SK-N-SH (cell line): ENCODE data around the gene ANKRD1. TPM values are rescaled to one million over a fixed set of nuclear protein-coding genes. Genes with fewer than 3 reads are reported as not detected.

Experiments
- CTCF ChIA-PET: fragments of 300-600, 350-600 bp; formaldehyde crosslinking; extraction: SDS; loops from one replicate; lab custom pipeline; 2021; lab: Yijun Ruan, JAX
- POLR2A ChIA-PET: fragments of 350-600 bp; sonication (Branson Sonifier 250); formaldehyde crosslinking; extraction: SDS; loops from one replicate; lab custom pipeline; 2020; ENCODE audit warnings: antibody characterized with exemption, inconsistent platforms; lab: Yijun Ruan, JAX
- DNase-seq: peaks from one replicate; pipeline ENCODE4 v3.0.0; 2012
- H2AFZ ChIP-seq: fragments of 200-600 bp; sonication (generic); 2 replicates; pipeline ENCODE4 v1.8.1; 2016; ENCODE audit warnings: antibody characterized with exemption, mild to moderate bottlenecking, low read depth
- H3F3A ChIP-seq: fragments of 200-600 bp; sonication (generic); replicated peaks from 2 replicates; pipeline ENCODE3; 2016; ENCODE audit warnings: antibody characterized with exemption, mild to moderate bottlenecking; ENCODE audit not compliant: insufficient read depth
- H3K27ac ChIP-seq, 2 experiments: fragments of 200-500 bp in 1 of 2; fragments of 200-600 bp in 1 of 2; sonication (Bioruptor generic) in 1 of 2; sonication (generic), shearing (Covaris generic) in 1 of 2; 2 replicates each; pipeline versions ENCODE4 v1.5.1 to v1.6.1; 2014 to 2016; ENCODE audit warnings: low read depth in 2 of 2, inconsistent platforms in 1 of 2, low read length in 1 of 2, mild to moderate bottlenecking in 1 of 2, mixed read lengths in 1 of 2
- H3K27me3 ChIP-seq: fragments of 200-600 bp; sonication (generic), shearing (Covaris generic); 2 replicates; pipeline ENCODE4 v1.6.1; 2016; ENCODE audit warnings: mixed run types; ENCODE audit not compliant: insufficient read depth
- H3K36me3 ChIP-seq, 2 experiments: fragments of 200-500 bp in 1 of 2; fragments of 200-600 bp in 1 of 2; sonication (Bioruptor generic) in 1 of 2; sonication (generic) in 1 of 2; replicated peaks in 1 of 2; 2 replicates each; pipeline versions ENCODE3 to v1.5.1; 2014 to 2016; ENCODE audit warnings: low read length in 1 of 2, mild to moderate bottlenecking in 1 of 2; ENCODE audit not compliant: insufficient read depth in 2 of 2, control insufficient read depth in 1 of 2
- H3K4me1 ChIP-seq, 2 experiments: fragments of 200-500 bp in 1 of 2; fragments of 200-600 bp in 1 of 2; sonication (Bioruptor generic) in 1 of 2; sonication (generic), shearing (Covaris generic) in 1 of 2; 2 replicates each; pipeline versions ENCODE4 v1.5.1 to v1.6.1; 2014 to 2016; ENCODE audit warnings: low read depth in 1 of 2, low read length in 1 of 2, mixed run types in 1 of 2; ENCODE audit not compliant: insufficient read depth in 2 of 2, control insufficient read depth in 1 of 2
- H3K4me2 ChIP-seq: fragments of 200-600 bp; sonication (generic), shearing (Covaris generic); 2 replicates; pipeline ENCODE4 v1.6.1; 2017; ENCODE audit warnings: mixed run types
- H3K4me3 ChIP-seq, 2 experiments: fragments of 200-500 bp in 1 of 2; fragments of 200-600 bp in 1 of 2; sonication (Bioruptor generic) in 1 of 2; sonication (generic), shearing (Covaris generic) in 1 of 2; 2 replicates each; pipeline versions ENCODE4 v1.5.1 to v1.8.1; 2014 to 2016; ENCODE audit warnings: low read depth in 2 of 2, inconsistent platforms in 1 of 2, low read length in 1 of 2, mild to moderate bottlenecking in 1 of 2, mixed read lengths in 1 of 2, moderate library complexity in 1 of 2
- H3K79me2 ChIP-seq: fragments of 200-600 bp; sonication (generic); 2 replicates; pipeline ENCODE4 v1.8.1; 2017; ENCODE audit warnings: mild to moderate bottlenecking; ENCODE audit not compliant: insufficient read depth
- H3K9ac ChIP-seq: fragments of 200-600 bp; sonication (generic); 2 replicates; pipeline ENCODE4 v1.6.1; 2017; ENCODE audit warnings: mixed run types
- H3K9me2 ChIP-seq: fragments of 200-600 bp; sonication (generic); 2 replicates; pipeline ENCODE4 v1.6.1; 2017; ENCODE audit warnings: mixed run types
- H3K9me3 ChIP-seq: fragments of 200-600 bp; sonication (generic); 2 replicates; pipeline ENCODE4 v1.6.1; 2017; ENCODE audit warnings: mixed run types, mild to moderate bottlenecking, moderate library complexity
- H4K20me1 ChIP-seq: fragments of 200-600 bp; sonication (generic); 2 replicates; pipeline ENCODE4 v1.6.1; 2017; ENCODE audit warnings: mild to moderate bottlenecking, mixed run types; ENCODE audit not compliant: insufficient read depth
- CHD2 ChIP-seq: fragments of 150-350 bp; IDR thresholded peaks from 2 replicates; pipeline ENCODE4 v1.6.1; 2018; ENCODE audit warnings: low read length; ENCODE audit not compliant: partially characterized antibody
- CTCF ChIP-seq: fragments of 200-600 bp; sonication (generic); IDR thresholded peaks from 2 replicates; pipeline ENCODE4 v1.6.1; 2017; ENCODE audit warnings: antibody characterized with exemption, mild to moderate bottlenecking, moderate library complexity
- ELF1 ChIP-seq: IDR thresholded peaks from 2 replicates; pipeline ENCODE4 v1.4.0; 2012
- EP300 ChIP-seq, 2 experiments: IDR thresholded peaks; 2 replicates each; pipeline versions ENCODE4 v1.4.0 to v1.6.1; 2012; ENCODE audit warnings: borderline replicate concordance in 1 of 2, low read depth in 1 of 2, low read length in 1 of 2
- EZH2phosphoT487 ChIP-seq: fragments of 200-600 bp; sonication (generic); IDR thresholded peaks from 2 replicates; pipeline ENCODE4 v1.6.1; 2017; ENCODE audit warnings: low read depth, mixed run types, mild to moderate bottlenecking, antibody characterized with exemption, moderate library complexity, borderline replicate concordance
- FOSL2 ChIP-seq: IDR thresholded peaks from 2 replicates; pipeline ENCODE4 v1.4.0; 2012; ENCODE audit warnings: low read depth, mild to moderate bottlenecking, moderate library complexity, borderline replicate concordance
- FOXM1 ChIP-seq: IDR thresholded peaks from 2 replicates; pipeline ENCODE4 v1.4.0; 2012; ENCODE audit warnings: low read depth, mild to moderate bottlenecking
- GABPA ChIP-seq: IDR thresholded peaks from 2 replicates; pipeline ENCODE4 v1.4.0; 2012; ENCODE audit warnings: low read depth, mild to moderate bottlenecking
- GATA2 ChIP-seq: sonication (generic); formaldehyde crosslinking; IDR thresholded peaks from 2 replicates; pipeline ENCODE4 v1.5.0; 2020; ENCODE audit warnings: mild to moderate bottlenecking, missing genetic modification reagents
- MEF2A ChIP-seq: IDR thresholded peaks from 2 replicates; pipeline ENCODE4 v1.4.0; 2012; ENCODE audit warnings: low read depth, borderline replicate concordance
- MXI1 ChIP-seq: IDR thresholded peaks from 2 replicates; pipeline ENCODE4 v1.6.1; 2012; ENCODE audit warnings: mild to moderate bottlenecking, low read depth, low read length, improper control_type of control experiment
- NFIC ChIP-seq: IDR thresholded peaks from 2 replicates; pipeline ENCODE4 v1.4.0; 2012; ENCODE audit warnings: borderline replicate concordance
- POLR2AphosphoS5 ChIP-seq: IDR thresholded peaks from 2 replicates; pipeline ENCODE4 v1.6.1; 2012; ENCODE audit warnings: low read depth, low read length
- RCOR1 ChIP-seq: fragments of 150-350 bp; IDR thresholded peaks from 2 replicates; pipeline ENCODE4 v1.6.1; 2017; ENCODE audit warnings: antibody characterized with exemption, low read length
- RFX5 ChIP-seq: IDR thresholded peaks from 2 replicates; pipeline ENCODE4 v1.6.1; 2012; ENCODE audit warnings: mild to moderate bottlenecking, improper control_type of control experiment, low read length
- RXRA ChIP-seq: IDR thresholded peaks from 2 replicates; pipeline ENCODE4 v1.4.0; 2012; ENCODE audit warnings: low read depth, mild to moderate bottlenecking, borderline replicate concordance
- SIN3A ChIP-seq: IDR thresholded peaks from 2 replicates; pipeline ENCODE4 v1.6.1; 2012; ENCODE audit warnings: low read depth, mild to moderate bottlenecking, low read length, moderate library complexity, borderline replicate concordance
- SMC3 ChIP-seq: IDR thresholded peaks from 2 replicates; pipeline ENCODE4 v1.6.1; 2012; ENCODE audit warnings: low read depth, low read length, improper control_type of control experiment
- TAF1 ChIP-seq: IDR thresholded peaks from 2 replicates; pipeline ENCODE4 v1.6.1; 2012; ENCODE audit warnings: low read depth, mild to moderate bottlenecking, low read length, moderate library complexity, borderline replicate concordance
- TCF12 ChIP-seq: IDR thresholded peaks from 2 replicates; pipeline ENCODE4 v1.4.0; 2012
- WGBS: methylation state at CpG from one replicate; pipeline ENCODE4 v1.1.6; 2017; ENCODE audit warnings: low lambda C conversion rate; 5-methylcytosine and 5-hydroxymethylcytosine counted together
- polyA plus RNA-seq, 3 experiments: library from polyadenylated mRNA; depleted of rRNA; stranded (reverse); fragments of >200 nt; gene quantifications; 2 replicates each; pipeline ENCODE4 v1.2.3, GENCODE V29; 2012
- TF ChIP-seq, protein P1 (sequence below): IDR thresholded peaks from 2 replicates; pipeline ENCODE4 v1.4.0; 2012; ENCODE audit warnings: low read depth, borderline replicate concordance
- TF ChIP-seq, protein P2 (sequence below): IDR thresholded peaks from 2 replicates; pipeline ENCODE4 v1.4.0; 2012; ENCODE audit warnings: low read depth, borderline replicate concordance

ANKRD1 gene
- polyA plus RNA-seq, 1 of the 3 experiments (the other 2 are of a cell fraction), result 41.7 TPM

DNA sequence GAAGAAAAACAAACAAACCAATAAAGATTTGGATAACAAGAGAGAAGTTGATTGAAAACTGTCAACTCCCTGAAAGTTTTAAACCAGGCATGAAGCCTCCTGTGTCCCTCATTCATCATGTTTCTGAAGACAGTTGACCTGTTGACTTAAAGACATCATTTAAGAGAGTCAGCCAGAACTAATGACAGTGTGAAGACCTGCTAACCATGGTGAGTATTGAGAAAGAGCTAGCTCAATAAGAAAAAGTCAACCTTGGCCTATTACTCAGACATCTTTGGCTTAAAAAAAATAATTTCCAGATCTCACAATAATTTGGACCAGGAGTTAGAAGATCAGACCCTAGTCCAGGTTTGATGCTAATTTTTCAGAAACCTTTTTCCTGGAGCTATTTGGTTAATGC lies 45.3 kb upstream of the ANKRD1 start:
- H3K4me1 ChIP-seq, result peaks cover 27 to 29% of the 10 kb centered on the region in 2 experiments
- POLR2A ChIA-PET, result no interaction called here

GRCh38 chr10:90965720-90966119 lies 44.8 kb upstream of the ANKRD1 start:
- Histone ChIP-seq H3K27me3 (no peaks in the 10 kb centered on the region), H3K4me1 (peaks cover 29 to 31% of the 10 kb centered on the region in 2 experiments), H3K36me3 (no peaks in the 10 kb centered on the region), H3K4me3 (no peak overlapping the region), H3K9me3 (no peaks in the 10 kb centered on the region), H3K9ac (no peak overlapping the region), H2AFZ (no peak overlapping the region), H4K20me1 (no peaks in the 10 kb centered on the region), H3K79me2 (no peaks in the 10 kb centered on the region), H3K4me2 (no peak overlapping the region), H3K9me2 (no peaks in the 10 kb centered on the region), H3F3A (peaks cover 18% of the 10 kb centered on the region), H3K27ac (peak overlapping the region in 1 of 2 experiments; percentile 93; a peak in 2 of 4 replicates)
- ChIA-PET POLR2A (no interaction called here), CTCF (interaction anchor here (0.8 to 3.2 kb wide), 4 partner anchors 14 to 54 kb away, joined by 3 to 15 read pairs (median 3); no protein-coding TSS in a partner anchor)
- WGBS, result 71% methylated on average over 2 of the region's 2 CpGs
- TF ChIP-seq CHD2 (peak; percentile 52), GABPA (no peak), GATA2 (CRISPR knock-in tag) (peak; percentile 82), FOSL2 (no peak), ELF1 (no peak), RXRA (no peak), NFIC (no peak), MXI1 (peak; percentile 74), RFX5 (no peak), EZH2phosphoT487 (no peak), POLR2AphosphoS5 (no peak), FOXM1 (no peak), TAF1 (no peak), RCOR1 (peak; percentile 71; the same call in 1 of the 2 replicates), SMC3 (no peak), TCF12 (no peak), MEF2A (no peak), EP300 (IDR thresholded peaks at IDR 0.05; ENCODE audit: borderline replicate concordance in 1 of 2, low read depth in 1 of 2, low read length in 1 of 2) (peak in 1 of 2 experiments; percentile 74; a peak in 2 of 4 replicates), CTCF (no peak)
- TF ChIP-seq, protein P1, sequence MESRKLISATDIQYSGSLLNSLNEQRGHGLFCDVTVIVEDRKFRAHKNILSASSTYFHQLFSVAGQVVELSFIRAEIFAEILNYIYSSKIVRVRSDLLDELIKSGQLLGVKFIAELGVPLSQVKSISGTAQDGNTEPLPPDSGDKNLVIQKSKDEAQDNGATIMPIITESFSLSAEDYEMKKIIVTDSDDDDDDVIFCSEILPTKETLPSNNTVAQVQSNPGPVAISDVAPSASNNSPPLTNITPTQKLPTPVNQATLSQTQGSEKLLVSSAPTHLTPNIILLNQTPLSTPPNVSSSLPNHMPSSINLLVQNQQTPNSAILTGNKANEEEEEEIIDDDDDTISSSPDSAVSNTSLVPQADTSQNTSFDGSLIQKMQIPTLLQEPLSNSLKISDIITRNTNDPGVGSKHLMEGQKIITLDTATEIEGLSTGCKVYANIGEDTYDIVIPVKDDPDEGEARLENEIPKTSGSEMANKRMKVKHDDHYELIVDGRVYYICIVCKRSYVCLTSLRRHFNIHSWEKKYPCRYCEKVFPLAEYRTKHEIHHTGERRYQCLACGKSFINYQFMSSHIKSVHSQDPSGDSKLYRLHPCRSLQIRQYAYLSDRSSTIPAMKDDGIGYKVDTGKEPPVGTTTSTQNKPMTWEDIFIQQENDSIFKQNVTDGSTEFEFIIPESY, result no peak
- TF ChIP-seq, protein P2, sequence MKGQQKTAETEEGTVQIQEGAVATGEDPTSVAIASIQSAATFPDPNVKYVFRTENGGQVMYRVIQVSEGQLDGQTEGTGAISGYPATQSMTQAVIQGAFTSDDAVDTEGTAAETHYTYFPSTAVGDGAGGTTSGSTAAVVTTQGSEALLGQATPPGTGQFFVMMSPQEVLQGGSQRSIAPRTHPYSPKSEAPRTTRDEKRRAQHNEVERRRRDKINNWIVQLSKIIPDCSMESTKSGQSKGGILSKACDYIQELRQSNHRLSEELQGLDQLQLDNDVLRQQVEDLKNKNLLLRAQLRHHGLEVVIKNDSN, result no peak
- DNase-seq, result peak; percentile 76

More for the DNA sequence above, 45.3 kb upstream of the ANKRD1 start:
- Histone ChIP-seq H3K9me3 (no peaks in the 10 kb centered on the region), H3K36me3 (no peaks in the 10 kb centered on the region)
- TF ChIP-seq SIN3A (no peak), TCF12 (no peak), RXRA (no peak), FOSL2 (no peak)
- TF ChIP-seq, all 33 proteins: peak for 0
- DNase-seq, result no peak
- Histone ChIP-seq H3K9me2 (no peaks in the 10 kb centered on the region), H3K79me2 (no peaks in the 10 kb centered on the region), H3K27ac (peak overlapping the region in 1 of 2 experiments; percentile 93; a peak in 1 of 4 replicates), H3K27me3 (no peaks in the 10 kb centered on the region), H3K9ac (no peak overlapping the region), H3K4me2 (no peak overlapping the region), H3K4me3 (no peak overlapping the region), H4K20me1 (no peaks in the 10 kb centered on the region), H2AFZ (no peak overlapping the region), H3F3A (peaks cover 14% of the 10 kb centered on the region)
- CTCF ChIA-PET, result interaction anchor here (0.8 to 3.2 kb wide), 4 partner anchors 14 to 55 kb away, joined by 3 to 15 read pairs (median 3); no protein-coding TSS in a partner anchor
